ENCODE results near the gene PYGO2. TPM values are rescaled to one million over a fixed set of nuclear protein-coding genes. Genes with fewer than 3 reads are reported as not detected.

Gene PYGO2
- total and polyA plus RNA-seq, 2 of the 8 experiments (the other 6 are each of a cell fraction or from before 2014, with no cell fraction given): 31.0 to 31.6 TPM

GRCh38 chr1:154943649-154944400 lies 17.8 kb downstream of the PYGO2 start:
- H4K20me1 ChIP-seq (replicated peaks in 1 of 2; ENCODE audit: control insufficient read depth in 1 of 2, insufficient read depth in 2 of 2, low read length in 2 of 2): peaks cover 0 to under 1% of the 10 kb centered on the region in 2 experiments
- H4K91ac ChIP-seq (replicated peaks; ENCODE audit: insufficient read length, low read length): no peak overlapping the region
- TF ChIP-seq, protein P1, sequence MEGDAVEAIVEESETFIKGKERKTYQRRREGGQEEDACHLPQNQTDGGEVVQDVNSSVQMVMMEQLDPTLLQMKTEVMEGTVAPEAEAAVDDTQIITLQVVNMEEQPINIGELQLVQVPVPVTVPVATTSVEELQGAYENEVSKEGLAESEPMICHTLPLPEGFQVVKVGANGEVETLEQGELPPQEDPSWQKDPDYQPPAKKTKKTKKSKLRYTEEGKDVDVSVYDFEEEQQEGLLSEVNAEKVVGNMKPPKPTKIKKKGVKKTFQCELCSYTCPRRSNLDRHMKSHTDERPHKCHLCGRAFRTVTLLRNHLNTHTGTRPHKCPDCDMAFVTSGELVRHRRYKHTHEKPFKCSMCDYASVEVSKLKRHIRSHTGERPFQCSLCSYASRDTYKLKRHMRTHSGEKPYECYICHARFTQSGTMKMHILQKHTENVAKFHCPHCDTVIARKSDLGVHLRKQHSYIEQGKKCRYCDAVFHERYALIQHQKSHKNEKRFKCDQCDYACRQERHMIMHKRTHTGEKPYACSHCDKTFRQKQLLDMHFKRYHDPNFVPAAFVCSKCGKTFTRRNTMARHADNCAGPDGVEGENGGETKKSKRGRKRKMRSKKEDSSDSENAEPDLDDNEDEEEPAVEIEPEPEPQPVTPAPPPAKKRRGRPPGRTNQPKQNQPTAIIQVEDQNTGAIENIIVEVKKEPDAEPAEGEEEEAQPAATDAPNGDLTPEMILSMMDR (IDR thresholded peaks at IDR 0.05; ENCODE audit: control extremely low read depth in 1 of 3, insufficient read depth in 1 of 3, low read depth in 1 of 3, low read length in 3 of 3): peak; percentile 84 to 88 (median 87)
- TF ChIP-seq RAD21 (IDR thresholded peaks at IDR 0.05 in 1 of 2, conservative IDR thresholded peaks at IDR 0.05 in 1 of 2; ENCODE audit: low read depth in 2 of 2, low read length in 2 of 2): peak; percentile 88
- TF ChIP-seq MAFK (IDR thresholded peaks at IDR 0.05; ENCODE audit: low read depth, low read length): no peak
- no peak overlapping the region for H3K18ac ChIP-seq (ENCODE audit: extremely low read depth, low read length)
- no peak overlapping the region for H3K4me3 ChIP-seq (ENCODE audit: extremely low read depth in 1 of 4, insufficient read depth in 2 of 4, low read depth in 3 of 4, low read length in 4 of 4)
- H2BK5ac ChIP-seq (ENCODE audit: low read depth, low read length): no peak overlapping the region
- no peaks in the 10 kb centered on the region for H3K79me1 ChIP-seq (ENCODE audit: low read depth, low read length)
- no peak overlapping the region for H3K14ac ChIP-seq (ENCODE audit: insufficient read length)
- no peak overlapping the region for H4K5ac ChIP-seq (ENCODE audit: insufficient read length, low read depth, low read length)
- H3K23ac ChIP-seq (ENCODE audit: insufficient read length): no peak overlapping the region
- H3K56ac ChIP-seq (replicated peaks; ENCODE audit: insufficient read length, low read depth, low read length): no peak overlapping the region
- H2BK20ac ChIP-seq (ENCODE audit: low read length): no peak overlapping the region
- H3K4ac ChIP-seq (replicated peaks; ENCODE audit: insufficient read length, low read depth, low read length): no peak overlapping the region
- H3K23me2 ChIP-seq (ENCODE audit: low read depth, low read length): no peaks in the 10 kb centered on the region
- no peaks in the 10 kb centered on the region for H3K9me3 ChIP-seq (ENCODE audit: insufficient read depth in 2 of 2, low read depth in 1 of 2, low read length in 1 of 2)
- no peak overlapping the region for H3K4me2 ChIP-seq (ENCODE audit: insufficient read depth in 1 of 2, low read depth in 2 of 2, low read length in 2 of 2)
- DNase-seq (ENCODE audit: low read depth in 1 of 2, low spot score in 2 of 2) (peak in 1 of 2 experiments; percentile 73), FAIRE-seq (no peak)
- no peaks in the 10 kb centered on the region for H3K27me3 ChIP-seq (replicated peaks in 1 of 4; ENCODE audit: control insufficient read depth in 3 of 4, extremely low read depth in 1 of 4, insufficient read depth in 3 of 4, low read length in 3 of 4)
- H3K36me3 ChIP-seq (ENCODE audit: control insufficient read depth in 2 of 4, insufficient read depth in 4 of 4, low read length in 3 of 4): no peaks in the 10 kb centered on the region; a peak in 1 of 8 replicates
- no peak overlapping the region for H2BK12ac ChIP-seq (ENCODE audit: low read depth, low read length)
- no peak overlapping the region for H2AK5ac ChIP-seq (ENCODE audit: low read depth, low read length)
- H3K27ac ChIP-seq (ENCODE audit: low read depth, low read length): no peak overlapping the region
- H3K9ac ChIP-seq (replicated peaks in 1 of 4; ENCODE audit: extremely low read depth in 1 of 4, low read depth in 3 of 4, low read length in 3 of 4): no peak overlapping the region
- ChIA-PET POLR2A (ENCODE audit: partially characterized antibody) (interaction anchor here (0.9 to 1.9 kb wide), 7 partner anchors 9 to 274 kb away, joined by 3 to 7 read pairs (median 4); partner anchors contain the start of gene PYGO2), CTCF (ENCODE audit: partially characterized antibody) (interaction anchor here (0.7 to 1.9 kb wide), 24 partner anchors 16 to 397 kb away, joined by 3 to 6 read pairs (median 4); partner anchors contain the start of gene ADAM15)
- H2AFZ ChIP-seq (ENCODE audit: low read length): no peak overlapping the region
- no peak overlapping the region for H4K8ac ChIP-seq (ENCODE audit: extremely low read depth, insufficient read depth, low read length)
- WGBS, 2 experiments (ENCODE audit: extremely low coverage in 1 of 2, insufficient coverage in 1 of 2, insufficient read length in 1 of 2, insufficient replicate concordance in 2 of 2, low coverage in 1 of 2, low lambda C conversion rate in 2 of 2, missing lambda C conversion rate in 1 of 2): 40% methylated on average over 6 of the region's 6 CpGs; no CpG with 5 or more reads in 1 of the 2 experiments
- H2BK15ac ChIP-seq (ENCODE audit: low read length): no peak overlapping the region
- peaks cover 2 to 5% (median 5%) of the 10 kb centered on the region in 4 experiments; a peak in 6 of 7 replicates for H3K4me1 ChIP-seq (replicated peaks in 1 of 4; ENCODE audit: control insufficient read depth in 3 of 4, insufficient read depth in 4 of 4, low read length in 3 of 4)
- H3K79me2 ChIP-seq (ENCODE audit: control insufficient read depth in 1 of 2, insufficient read depth in 2 of 2, low read length in 2 of 2): no peaks in the 10 kb centered on the region
- no peak overlapping the region for H2BK120ac ChIP-seq (replicated peaks; ENCODE audit: low read depth, low read length)

Data from H1 (cell line).